ENCODE measurements around the gene KIAA1755.
"Not testable (repeated sequence)": the region's sequence is repeated elsewhere in the genome, so short reads cannot be mapped to it uniquely, and the experiment has no call there.

Gene KIAA1755

DNA sequence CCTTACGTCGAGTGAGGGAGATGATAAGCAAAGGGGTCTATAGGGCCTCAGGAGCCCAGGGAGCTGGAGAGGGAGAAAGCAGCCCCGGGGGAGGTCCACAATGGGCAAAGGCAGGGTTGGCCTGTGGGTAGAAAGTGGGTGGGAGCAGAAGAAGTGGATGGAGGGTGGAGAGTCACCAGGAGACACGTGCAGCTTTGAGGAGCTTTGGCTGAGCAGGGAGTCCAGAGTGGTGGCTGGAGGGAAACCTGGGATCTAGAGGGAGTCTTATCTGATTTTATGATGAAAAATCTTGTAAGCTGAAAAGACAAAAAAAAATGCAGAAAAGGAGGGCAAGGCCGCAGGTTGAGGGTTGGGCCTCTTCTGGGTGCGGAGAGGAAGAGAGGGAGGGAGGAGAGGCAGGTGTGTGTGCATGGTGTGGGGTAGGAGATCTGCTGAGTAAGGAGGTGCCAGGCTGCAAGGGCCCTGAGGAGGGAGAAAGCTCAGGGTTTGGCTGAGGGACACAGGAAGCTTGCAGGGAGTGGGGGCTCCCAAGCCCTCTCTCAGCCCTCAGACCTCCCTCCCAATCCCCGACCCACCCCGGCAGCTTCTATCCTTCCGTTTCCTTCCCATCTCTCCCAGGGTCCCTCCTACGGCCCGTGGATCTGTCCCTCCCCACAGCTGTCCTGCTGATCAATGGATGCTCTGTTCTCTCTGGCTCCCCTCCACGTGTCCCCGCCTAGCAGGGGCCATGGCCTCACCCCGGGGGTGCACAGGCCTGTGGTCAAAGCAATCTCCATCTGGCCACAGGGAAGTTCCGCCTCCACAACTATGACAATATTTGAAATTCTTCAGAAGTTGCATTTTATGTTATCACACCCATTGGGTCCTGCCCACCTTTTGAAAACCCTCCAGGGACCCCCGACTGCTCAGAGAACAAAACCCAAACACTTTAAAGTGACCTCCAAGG is 26.3 kb upstream of the KIAA1755 start:
- no peak for DNase-seq (ENCODE audit: low spot score)

DNA sequence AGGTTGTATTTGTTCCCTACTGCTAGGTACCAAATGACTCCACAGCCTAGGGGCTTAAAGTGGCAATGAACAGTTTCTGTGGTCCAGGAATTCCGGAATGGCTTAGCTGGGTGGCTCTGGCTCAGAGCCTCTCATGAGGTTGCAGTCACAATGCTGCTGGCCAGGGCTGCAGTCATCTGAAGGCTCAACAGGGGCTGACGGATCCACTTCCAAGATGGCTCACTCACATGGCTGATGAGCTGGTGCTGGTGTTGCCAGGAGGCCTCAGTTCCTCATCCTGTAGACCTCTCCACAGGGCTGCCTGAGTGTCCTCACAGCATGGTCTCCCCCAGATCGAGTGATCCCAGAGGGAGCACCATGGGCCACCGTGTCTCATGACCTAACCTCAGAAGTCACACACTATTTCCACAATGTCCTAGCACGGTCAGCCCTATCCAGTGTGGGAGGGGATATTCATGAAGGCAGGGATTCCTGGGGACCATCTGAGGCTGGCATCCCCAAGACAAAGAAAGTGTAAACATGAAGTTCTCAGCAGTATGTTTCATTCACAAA is 24.4 kb upstream of the KIAA1755 start:
- no peak for DNase-seq (ENCODE audit: low spot score)

- DNase-seq (ENCODE audit: low spot score) = not testable (repeated sequence)
Observed at GRCh38 chr20:38284066-38284650, 23.6 kb upstream of the KIAA1755 start.

DNA sequence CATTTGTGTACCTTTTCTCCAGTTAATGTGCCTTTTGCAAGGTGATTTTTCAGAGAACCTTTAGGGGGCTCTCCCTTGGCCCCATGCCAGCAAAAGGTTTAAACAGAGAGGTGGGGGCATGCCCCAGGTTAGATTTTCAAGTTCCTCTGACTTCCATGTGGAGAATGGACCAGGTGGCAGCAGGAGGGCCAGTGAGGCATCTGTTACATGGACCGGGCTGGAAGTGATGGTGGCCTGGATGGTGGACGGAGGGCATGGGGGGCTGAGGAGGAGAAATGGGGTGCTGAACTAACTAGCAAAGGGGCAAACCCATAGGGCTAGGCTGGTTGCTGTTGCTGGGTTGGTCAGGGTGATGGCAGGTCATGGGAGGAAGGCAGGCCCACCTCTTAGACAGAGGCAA is 22.7 kb upstream of the KIAA1755 start:
- DNase-seq (ENCODE audit: low spot score) = no peak

GRCh38 chr20:38281176-38281915 is 20.8 kb upstream of the KIAA1755 start:
- DNase-seq (ENCODE audit: low spot score) = not testable (repeated sequence)

DNA sequence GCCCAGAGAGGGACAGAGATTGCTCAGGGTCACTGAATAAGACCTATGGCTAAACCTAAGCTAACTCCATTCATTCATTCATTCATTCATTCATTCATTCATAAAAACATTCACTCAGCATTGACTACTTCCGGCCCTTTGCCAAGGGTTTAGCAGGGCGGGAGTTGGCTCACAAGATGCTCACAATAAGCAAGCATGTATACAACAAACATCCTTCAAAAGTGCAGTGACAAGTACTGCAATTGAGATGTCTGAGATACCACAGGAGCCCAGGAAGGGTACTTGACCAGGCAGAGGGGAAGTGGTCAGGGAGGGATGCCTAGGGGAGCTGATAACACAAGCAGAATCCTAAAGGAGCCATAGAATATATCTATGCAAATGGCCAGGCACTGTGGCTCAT is 18.2 kb upstream of the KIAA1755 start:
- no peak for DNase-seq (ENCODE audit: low spot score)

GRCh38 chr20:38278131-38278530 is 17.6 kb upstream of the KIAA1755 start:
- no peak for DNase-seq (ENCODE audit: low spot score)

DNA sequence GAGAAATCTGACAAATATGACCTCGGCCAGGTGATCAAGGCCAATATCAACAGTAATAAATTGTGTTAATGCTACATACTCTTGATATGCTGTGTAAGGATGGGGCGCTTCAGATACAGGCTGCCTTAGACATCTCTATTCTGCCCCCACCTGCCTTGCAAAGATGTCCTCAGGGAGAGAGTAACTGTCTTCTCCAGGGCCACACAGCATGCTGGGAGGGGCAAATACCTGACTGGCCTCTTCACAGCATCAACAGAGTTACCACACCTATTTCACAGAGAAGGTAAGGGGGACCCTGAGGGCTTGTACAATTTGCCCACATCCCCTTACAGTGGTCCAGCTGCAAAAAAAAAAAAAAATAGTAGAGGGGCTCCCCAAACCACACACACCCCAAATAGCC is 17.2 kb upstream of the KIAA1755 start:
- DNase-seq (ENCODE audit: low spot score) = no peak

DNA sequence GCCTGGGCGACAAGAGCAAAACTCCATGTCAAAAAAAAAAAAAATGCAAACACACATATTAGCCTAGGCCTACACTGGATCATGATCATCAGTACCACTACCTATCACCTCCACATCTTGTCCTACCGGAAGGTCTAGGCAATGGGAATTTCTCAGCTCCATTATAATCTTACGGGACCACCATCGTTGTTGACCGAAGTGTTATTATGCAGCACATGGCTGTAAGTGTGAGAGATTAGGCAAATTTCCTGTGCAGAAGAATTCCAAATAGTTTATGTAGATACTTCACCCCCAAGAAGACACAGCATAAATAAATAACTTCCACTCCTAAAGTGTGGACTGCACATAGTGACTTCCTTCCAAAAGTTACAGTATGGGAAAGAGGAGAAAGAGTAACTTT is 16.8 kb upstream of the KIAA1755 start:
- no peak for DNase-seq (ENCODE audit: low spot score)

DNA sequence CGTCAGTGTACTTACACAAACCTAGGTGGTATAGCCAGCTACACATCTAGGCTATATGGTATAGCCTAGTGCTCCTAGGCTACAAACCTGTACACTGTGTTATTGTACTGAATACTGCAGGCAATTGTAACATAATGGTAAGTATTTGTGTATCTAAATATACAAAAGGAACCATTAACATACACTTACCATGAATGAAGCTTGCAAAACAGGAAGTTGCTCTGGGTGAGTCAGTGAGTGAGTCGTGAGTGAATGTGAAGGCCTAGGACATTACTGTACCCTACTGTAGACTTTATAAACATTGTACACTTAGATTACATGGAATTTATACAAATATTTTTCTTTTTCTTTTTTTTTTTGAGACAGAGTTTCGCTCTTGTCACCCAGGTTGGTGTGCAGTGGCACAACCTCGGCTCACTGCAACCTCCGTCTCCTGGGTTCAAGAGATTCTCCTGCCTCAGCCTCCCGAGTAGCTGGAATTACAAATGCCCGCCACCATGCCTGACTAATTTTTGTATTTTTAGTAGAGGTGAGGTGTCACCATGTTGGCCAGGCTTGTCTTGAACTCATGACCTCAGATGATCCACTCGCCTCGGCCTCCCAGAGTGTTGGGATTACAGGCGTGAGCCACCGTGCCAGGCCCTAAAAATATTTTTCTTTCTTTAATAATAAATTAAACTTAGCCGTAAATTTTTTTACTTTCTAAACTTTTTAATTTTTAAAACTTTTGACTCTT is 15.4 kb upstream of the KIAA1755 start:
- DNase-seq (ENCODE audit: low spot score) = no peak

DNA sequence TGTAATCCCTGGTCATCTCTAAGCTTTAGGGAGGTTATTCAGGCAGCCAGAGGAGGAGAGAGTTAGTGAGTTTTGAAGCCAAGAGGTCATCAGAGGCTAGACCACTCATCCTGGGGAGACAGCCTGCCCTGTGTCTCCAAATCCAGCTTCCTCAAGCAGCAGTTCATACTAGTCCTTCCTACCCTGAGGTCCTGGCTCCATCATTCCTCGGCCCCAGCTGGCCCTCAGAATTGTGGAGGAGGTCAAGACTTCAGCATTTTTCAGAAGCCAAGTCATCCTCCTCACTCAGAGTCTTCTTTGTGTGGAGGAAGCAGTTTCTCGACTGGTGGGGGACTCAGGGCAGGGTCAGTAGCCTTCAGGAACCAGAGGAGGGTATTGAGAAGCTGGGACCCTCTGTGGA is 12.4 kb upstream of the KIAA1755 start:
- DNase-seq (ENCODE audit: low spot score) = no peak

DNA sequence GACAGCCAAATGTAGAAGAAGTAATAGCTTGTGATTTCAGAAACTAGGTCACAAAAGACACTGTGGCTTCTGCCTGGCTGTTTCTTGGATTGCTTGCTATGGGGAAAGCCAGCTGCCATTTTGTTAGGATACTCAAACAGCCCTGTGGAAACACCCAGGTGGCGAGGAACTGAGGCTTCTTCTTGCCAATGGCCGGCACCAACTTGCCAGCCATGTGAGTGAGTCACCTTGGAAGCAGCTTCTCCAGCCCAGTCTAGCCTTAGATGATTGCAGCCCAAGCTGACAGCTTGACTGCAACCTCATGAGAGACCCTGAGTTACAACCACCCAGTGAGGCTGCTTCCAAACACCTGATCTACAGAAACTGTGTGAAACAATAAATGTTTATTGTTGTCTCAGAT is 11.9 kb upstream of the KIAA1755 start:
- DNase-seq (ENCODE audit: low spot score) = no peak

DNA sequence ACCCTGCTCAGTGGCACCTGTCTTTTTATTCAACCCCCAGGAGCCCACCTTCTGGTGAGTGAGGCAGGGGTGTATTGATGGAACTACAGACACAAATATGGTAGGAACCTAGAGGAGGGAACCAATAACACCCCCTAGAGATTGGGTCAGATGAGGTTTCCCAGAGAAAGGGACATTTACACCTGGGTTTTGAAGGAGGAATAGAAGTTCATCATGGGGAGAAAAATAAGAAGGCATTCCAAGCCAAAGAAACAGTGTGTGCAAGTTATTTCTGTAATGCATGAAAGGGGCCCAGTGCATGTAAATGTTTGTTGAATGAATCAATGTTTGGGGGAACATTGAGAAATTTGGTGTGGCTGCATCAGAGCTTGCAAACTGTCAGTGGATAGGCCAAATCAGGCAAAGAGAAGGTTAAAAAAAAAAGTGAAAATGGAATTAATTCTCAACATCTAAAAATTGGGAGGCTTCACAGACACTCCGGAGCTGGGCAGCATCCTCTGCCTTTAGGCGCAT is 11.1 kb upstream of the KIAA1755 start:
- DNase-seq (ENCODE audit: low spot score) = no peak

DNA sequence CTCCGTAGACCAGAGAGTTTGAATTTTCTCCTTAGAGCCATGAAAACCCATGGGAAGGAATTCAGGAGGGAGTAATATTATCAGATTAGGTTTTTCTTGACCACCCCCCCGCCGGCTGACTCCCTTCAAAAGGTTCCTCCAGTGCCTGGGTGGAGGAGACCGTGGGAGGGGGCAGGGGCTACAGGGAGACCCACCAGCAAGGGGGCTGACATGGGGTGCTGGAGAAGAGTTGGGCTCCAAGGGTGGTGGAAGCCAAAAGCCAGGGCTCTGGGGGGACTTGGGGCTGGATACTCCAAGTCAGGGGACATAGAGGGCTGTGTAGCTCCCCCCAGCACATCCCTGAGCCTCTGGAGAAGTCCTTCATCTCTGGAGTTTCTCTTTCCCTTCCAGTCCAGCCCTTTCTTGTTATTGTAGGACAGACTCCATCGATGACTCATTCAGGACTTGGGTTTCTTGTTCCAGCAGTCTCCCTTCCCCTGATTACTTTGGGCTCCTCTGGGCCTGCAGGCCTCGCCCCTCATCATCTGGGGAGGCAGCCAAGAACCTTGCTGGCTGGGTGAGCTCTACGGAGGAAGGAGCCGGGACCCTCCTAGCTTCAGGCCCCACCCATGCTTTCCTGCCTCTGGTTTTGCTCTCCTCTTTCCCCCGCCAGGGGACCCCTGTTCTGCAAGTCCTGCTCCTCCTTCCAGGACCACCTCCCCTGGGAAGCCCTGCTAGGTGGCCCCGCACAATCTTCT is 10.5 kb upstream of the KIAA1755 start:
- DNase-seq (ENCODE audit: low spot score) = no peak

DNA sequence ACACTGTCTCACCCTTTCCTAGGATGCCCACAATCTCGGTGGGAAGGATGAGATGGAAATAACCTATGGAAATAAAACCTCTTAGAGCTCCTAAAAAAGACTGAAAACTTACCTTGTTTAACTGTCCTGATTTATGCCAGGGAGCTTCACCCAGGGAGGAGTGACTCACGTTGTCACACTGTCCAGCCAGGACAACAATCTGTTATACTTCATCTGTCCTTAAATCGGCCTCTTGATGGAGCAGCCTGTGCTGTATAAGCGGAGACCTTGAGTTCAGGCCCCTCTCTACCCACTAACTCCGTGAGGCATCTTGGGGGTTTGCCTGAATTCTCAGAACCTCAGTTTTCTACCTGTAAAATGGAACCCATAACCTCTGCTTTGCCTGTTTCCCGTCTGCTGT is 9.2 kb upstream of the KIAA1755 start:
- DNase-seq (ENCODE audit: low spot score) = no peak

- DNase-seq (ENCODE audit: low spot score) = no peak
Observed at GRCh38 chr20:38269040-38269439, 8.5 kb upstream of the KIAA1755 start.

GRCh38 chr20:38267901-38268514 is 7.5 kb upstream of the KIAA1755 start:
- no peak for DNase-seq (ENCODE audit: low spot score)

DNA sequence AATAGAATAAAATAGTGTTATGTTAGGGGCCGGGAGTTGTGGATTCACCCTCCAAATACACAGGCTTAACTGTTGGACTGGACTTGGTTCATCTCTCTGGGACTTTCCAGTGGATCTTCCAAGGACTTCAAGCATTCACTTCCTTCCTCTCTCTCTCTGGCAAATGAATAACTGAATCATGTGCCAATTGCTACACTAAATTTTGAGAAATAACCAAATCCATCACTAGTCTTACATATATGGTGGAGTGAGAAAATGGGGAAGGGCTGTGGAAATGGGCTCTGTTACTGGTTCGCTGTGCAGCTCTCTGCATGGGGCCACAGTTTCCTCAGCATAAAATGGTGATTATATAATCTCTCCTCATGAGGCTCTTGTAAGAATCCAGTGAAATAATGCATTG is 6.8 kb upstream of the KIAA1755 start:
- DNase-seq (ENCODE audit: low spot score) = no peak

GRCh38 chr20:38266426-38266825 is 5.9 kb upstream of the KIAA1755 start:
- DNase-seq (ENCODE audit: low spot score) = no peak

DNA sequence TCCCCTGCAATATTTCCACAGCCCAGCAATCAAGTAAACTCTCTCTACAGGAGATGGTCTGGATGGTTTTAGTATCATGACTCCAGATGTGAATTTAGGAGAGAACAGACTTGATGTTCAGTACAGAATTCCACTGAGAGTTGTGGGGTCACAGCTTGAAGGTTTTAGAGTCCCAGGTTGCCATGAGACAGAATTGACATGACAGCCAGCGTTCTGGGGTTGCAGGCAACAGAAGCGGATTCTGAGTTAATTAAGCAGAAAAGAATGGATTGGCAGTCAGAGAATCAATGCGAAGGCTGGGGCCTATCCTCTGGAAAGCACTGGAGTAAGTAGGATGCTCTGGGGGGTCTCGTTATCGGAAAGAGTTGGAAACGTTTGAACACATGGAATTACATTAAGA is 2.4 kb upstream of the KIAA1755 start:
- DNase-seq (ENCODE audit: low spot score) = no peak

DNA sequence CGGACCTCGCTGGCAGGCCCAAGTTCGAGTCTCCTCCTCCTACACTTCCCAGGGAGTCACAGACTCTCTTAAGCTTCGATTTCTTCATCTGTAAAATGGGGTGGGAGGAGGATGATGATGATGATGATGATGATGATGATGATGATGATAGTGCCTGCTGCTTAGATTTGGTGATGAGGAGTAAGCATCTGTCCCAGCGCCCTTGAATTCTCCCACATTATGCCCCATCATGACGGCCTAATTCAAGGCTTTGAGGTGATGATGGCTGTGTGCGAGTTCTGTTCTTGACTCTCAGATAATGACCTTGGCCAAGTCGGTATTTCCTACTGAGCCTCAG is 487 bp upstream of the KIAA1755 start:
- DNase-seq (ENCODE audit: low spot score) = no peak
